HG03571 (cell line): ENCODE measurements around the gene SRY.
"Not testable (repeated sequence)": the region's sequence is repeated elsewhere in the genome, so short reads cannot be mapped to it uniquely, and the experiment has no call there.

Source experiments
- ATAC-seq: cut with Tn5 transposase; IDR thresholded peaks from one replicate; pipeline ENCODE4 v1.9.1; 2021; ENCODE audit not compliant: unreplicated experiment

SRY gene

DNA sequence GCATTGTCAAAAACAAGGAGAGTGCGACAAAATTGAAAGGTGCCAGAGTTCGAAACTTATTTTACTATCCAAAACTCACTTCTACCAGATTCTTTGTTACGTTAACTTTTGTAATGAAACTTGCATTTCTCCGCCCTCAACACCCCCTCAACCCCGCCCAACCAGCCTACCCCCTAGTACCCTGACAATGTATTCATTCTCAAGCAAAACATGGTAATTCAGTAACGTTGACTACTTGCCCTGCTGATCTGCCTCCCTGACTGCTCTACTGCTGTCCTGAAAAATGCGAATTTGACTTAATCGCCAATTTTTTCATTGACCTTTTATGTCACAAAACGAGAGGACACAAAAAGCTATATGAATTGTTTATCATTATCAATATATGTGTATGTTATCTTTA is at the start of gene SRY:
Gene SRY (minus strand): TSS at position 83 of the 400 bp plus-strand sequence. CDS start 79 bp downstream, at position 4.
- no peak for ATAC-seq

DNA sequence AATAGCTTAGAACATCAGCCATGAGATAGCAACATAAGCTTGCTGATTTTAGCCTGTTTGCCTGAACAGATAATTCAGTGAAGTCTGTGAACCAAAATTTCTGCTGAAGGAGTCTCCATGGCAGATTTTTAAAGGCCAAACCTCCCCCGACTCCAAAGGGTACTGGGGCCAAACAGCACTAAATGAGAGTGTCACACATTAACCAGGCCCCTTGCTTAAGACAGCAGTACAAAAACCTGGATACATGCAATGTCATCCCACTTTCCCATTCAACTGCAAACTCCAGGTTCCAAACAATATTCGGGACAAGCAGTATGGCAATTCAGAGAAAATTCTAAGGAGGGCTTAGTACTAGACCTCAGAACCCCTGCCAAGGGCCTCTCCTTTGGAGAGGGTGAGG is 49.6 kb upstream of the SRY start:
- ATAC-seq, result no peak

DNA sequence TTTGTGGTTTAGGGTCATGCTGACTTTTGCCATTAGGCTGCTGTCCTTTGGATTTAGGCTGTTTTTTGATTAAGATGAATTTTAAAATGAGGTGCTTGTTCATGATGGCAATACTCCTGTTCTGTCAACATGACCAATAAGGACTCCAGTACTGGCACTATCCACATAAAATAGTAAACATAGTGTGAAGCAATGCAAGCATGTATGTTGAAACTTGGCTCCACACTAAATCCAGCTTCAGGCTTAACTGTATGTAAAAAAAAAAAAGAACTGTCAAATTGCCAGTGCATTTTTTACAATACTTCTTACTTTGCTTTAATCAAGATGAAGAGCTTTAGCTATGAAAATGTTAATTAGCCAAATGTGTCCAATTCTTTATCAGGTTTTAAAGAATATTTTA is 47.7 kb upstream of the SRY start:
- ATAC-seq, result no peak

DNA sequence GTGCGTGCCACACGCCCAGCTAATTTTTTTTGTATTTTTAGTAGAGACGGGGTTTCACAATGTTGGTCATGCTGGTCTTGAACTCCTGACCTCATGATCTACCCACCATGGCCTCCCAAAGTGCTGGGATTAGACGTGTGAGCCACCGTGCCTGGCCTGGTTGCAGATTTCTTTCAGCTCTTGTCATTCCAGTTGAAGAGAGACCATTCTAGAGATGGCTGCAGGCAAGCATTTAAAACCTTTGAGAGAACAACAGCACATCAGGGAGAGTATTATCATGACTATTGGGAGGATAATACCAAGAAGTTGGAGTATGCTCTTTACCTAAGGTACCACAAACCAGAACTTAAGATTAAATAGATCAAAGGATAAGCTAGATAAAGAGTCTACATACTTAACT is 41.0 kb upstream of the SRY start:
- no peak for ATAC-seq

DNA sequence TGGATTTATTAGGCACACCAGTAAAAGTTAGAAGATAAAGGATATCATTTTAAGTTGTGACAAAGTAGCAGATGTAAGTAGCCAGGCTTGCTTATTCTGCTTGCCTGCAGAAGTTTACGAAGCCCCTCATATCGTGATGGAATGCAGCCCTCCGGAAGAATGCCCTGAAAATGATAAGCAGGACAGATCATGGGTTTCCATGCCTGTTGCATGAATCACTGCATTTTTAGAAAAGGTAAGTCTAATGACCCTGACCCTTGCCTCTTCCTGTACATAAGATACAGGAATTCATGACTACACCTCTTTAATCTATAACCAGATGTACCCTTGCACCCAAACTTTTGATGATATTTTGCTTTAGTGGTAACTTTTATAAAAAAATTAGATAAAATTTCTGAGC is 37.0 kb upstream of the SRY start:
- ATAC-seq, result no peak

DNA sequence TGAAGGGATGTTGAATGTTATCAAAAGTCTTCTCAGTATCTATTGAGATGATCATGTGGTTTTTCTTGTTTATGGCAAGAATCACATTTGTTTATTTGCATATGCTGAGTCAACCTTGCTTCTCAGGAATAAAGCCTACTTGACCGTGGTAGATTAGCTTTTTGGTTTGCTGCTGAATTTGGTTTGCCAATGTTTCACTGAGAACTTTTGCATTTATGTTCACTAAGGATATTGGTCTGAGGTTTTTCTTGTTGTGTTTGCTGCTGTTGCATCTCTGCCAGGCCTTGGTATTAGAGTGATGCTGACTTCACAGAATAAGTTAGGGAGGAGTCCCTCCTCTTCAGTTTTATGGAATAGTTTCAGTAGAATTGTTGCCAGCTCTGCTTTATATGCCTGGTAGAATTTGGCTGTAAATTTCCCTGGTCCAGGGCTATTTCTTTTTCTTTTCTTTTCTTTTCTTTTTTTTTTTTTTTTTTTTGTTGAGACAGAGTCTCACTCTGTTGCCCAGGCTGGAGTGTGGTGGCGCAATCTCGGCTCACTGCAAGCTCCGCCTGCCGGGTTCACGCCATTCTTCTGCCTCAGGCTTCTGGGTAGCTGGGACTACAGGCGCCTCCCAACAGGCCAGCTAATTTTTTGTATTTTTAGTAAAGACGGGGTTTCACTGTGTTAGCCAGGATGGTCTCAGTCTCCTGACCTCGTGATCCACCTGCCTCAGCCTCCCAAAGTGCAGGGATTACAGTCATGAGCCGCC is 29.8 kb upstream of the SRY start:
- not testable (repeated sequence) for ATAC-seq

DNA sequence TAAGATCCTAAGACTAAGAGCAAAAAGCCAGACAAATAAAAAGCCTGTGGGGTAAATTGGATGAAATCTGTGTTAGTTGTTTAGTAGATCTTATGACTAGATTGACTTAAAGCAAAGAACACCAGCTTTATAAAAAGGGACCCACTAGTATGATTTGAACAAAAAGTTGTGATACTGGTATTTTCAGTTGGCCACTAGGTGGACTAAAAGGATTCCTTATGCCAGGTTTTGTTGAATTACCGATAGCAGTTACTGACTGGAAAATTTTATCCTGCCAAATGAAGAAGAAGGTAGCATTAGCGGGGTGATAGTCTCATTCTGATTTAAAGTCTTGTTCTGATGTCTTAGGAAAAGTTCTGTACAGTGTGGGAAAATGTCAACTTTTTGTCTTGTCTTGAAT is 12.8 kb upstream of the SRY start:
- no peak for ATAC-seq

DNA sequence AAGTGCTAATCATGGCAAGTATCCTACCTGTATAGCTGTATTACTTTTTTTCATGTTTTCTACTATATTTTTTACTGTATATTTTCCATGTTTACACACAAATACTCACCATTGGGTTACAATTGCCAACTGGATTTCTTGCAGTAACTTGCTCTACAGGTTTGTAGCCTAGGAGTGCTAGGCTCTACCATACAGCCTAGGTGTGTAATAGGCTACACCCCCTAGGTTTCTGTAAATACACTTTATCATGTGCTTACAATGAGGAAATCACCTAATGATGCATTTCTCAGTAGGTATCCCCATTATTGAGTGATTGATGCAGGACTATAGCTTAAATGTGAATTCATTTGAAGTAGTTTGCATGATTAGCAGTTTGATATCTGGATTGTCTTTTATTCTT is 10.5 kb upstream of the SRY start:
- no peak for ATAC-seq

DNA sequence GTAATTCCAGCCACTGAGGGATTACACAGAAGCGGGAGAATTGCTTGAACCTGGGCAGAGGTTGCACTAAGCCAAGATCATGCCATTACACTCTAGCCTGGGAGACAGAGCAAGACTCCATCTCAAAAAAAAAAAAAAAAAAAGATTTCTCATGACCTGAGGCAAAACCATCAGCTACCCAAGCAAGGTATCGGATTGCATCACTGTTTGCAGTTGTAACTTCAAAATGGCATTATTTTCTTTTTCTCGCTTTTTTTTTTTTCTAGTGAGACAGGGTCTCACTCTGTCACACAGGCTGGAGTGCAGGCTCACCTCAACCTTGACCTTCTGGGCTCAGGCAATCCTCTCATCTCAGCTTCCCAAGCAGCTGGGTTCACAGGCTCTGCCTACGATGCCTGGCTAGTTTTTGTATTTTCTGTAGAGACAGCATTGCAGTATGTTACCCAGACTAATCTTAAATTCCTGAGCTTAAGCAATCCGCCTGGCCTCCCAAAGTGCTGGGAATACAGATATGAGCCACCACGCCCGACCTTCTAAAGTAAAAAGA is 9.6 kb upstream of the SRY start:
- ATAC-seq, result no peak

DNA sequence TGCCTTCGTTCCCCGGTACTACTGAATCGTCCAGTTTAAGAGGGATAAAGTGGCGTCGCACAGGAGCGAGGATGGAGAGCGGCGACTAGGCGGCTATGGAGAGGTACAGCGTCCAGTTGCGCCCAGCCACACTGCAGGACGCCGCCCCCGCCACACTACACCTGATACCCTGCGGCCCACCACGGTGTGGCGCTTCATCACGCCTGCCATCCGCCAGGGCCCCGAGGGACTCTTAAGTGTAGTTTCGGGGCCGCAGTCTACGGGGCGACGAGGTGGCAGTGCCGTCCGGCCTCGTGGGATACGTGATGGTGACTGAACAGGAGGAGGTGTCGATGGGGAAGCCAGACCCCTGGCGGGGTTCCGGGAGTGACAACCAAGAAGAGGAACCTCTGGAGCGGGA is 2.3 kb upstream of the SRY start:
- no peak for ATAC-seq

DNA sequence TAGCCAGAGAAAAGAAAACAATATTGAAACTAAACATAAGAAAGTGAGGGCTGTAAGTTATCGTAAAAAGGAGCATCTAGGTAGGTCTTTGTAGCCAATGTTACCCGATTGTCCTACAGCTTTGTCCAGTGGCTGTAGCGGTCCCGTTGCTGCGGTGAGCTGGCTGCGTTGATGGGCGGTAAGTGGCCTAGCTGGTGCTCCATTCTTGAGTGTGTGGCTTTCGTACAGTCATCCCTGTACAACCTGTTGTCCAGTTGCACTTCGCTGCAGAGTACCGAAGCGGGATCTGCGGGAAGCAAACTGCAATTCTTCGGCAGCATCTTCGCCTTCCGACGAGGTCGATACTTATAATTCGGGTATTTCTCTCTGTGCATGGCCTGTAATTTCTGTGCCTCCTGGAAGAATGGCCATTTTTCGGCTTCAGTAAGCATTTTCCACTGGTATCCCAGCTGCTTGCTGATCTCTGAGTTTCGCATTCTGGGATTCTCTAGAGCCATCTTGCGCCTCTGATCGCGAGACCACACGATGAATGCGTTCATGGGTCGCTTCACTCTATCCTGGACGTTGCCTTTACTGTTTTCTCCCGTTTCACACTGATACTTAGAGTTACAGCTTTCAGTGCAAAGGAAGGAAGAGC is 488 bp downstream of the SRY start:
- ATAC-seq, result no peak
